IMR-90 (cell line): ENCODE data around the gene TOX3. TPM values are rescaled to one million over a fixed set of nuclear protein-coding genes. Genes with fewer than 3 reads are reported as not detected.

Source experiments
- ATAC-seq: fragments of 200-7000 bp; cut with Tn5 transposase; 2 replicates; pipeline ENCODE4 v1.9.1; 2020; ENCODE audit warnings: low read depth, mild to moderate bottlenecking, moderate library complexity
- BruUV-seq: library from RNA; stranded (reverse); fragments of 400-500 nt; replicated peaks from 2 replicates; lab custom pipeline; 2021; lab: Mats Ljungman, UMichigan
- CTCF ChIA-PET: fragments of 300-600 bp; formaldehyde crosslinking; extraction: SDS; loops from one replicate; lab custom pipeline; 2021; ENCODE audit warnings: antibody characterized with exemption; lab: Yijun Ruan, JAX
- POLR2A ChIA-PET: fragments of 300-600 bp; sonication (Branson Sonifier 250); formaldehyde crosslinking; loops from one replicate; lab custom pipeline; 2022; ENCODE audit warnings: antibody characterized with exemption; ENCODE audit not compliant: unreplicated experiment; lab: Charles Lee
- DNase-seq: peaks from one replicate; pipeline ENCODE4 v3.0.0; 2013
- H2AFZ ChIP-seq: replicated peaks from 2 replicates; pipeline ENCODE3; 2013; ENCODE audit warnings: low read length, mild to moderate bottlenecking; ENCODE audit not compliant: poor library complexity
- H2AK5ac ChIP-seq: 2 replicates; pipeline ENCODE4 v1.6.1; 2013; ENCODE audit warnings: low read depth, low read length, inconsistent platforms
- H2AK9ac ChIP-seq: replicated peaks from 2 replicates; pipeline ENCODE3; 2013; ENCODE audit warnings: mild to moderate bottlenecking, low read depth, low read length, moderate library complexity; ENCODE audit not compliant: poor library complexity
- H2BK120ac ChIP-seq: 2 replicates; pipeline ENCODE4 v1.6.1; 2013; ENCODE audit warnings: low read depth, low read length, inconsistent platforms
- H2BK15ac ChIP-seq: 3 replicates; pipeline ENCODE4 v1.6.1; 2013; ENCODE audit warnings: low read depth, low read length, inconsistent platforms
- H2BK20ac ChIP-seq: 2 replicates; pipeline ENCODE4 v1.6.1; 2013; ENCODE audit warnings: low read depth, mild to moderate bottlenecking, inconsistent platforms, low read length, moderate library complexity
- H2BK5ac ChIP-seq: 2 replicates; pipeline ENCODE4 v1.6.1; 2013; ENCODE audit warnings: mild to moderate bottlenecking, low read depth, low read length, inconsistent platforms; ENCODE audit not compliant: poor library complexity, severe bottlenecking
- H3K14ac ChIP-seq: replicated peaks from 2 replicates; pipeline ENCODE4 v1.6.1; 2013; ENCODE audit warnings: low read depth, low read length, inconsistent platforms
- H3K18ac ChIP-seq: 2 replicates; pipeline ENCODE4 v1.6.1; 2013; ENCODE audit warnings: low read depth, low read length, control low read depth
- H3K23ac ChIP-seq: 2 replicates; pipeline ENCODE4 v1.6.1; 2013; ENCODE audit warnings: low read depth, low read length, inconsistent platforms
- H3K27ac ChIP-seq: 2 replicates; pipeline ENCODE4 v1.5.1; 2013; ENCODE audit warnings: mild to moderate bottlenecking, control low read depth, low read length; ENCODE audit not compliant: insufficient read depth
- H3K27me3 ChIP-seq: 2 replicates; pipeline ENCODE4 v1.6.1; 2013; ENCODE audit warnings: low read length; ENCODE audit not compliant: control insufficient read depth, insufficient read depth
- H3K36me3 ChIP-seq: 2 replicates; pipeline ENCODE4 v1.6.1; 2013; ENCODE audit warnings: low read length, mixed read lengths; ENCODE audit not compliant: control insufficient read depth, insufficient read depth
- H3K4ac ChIP-seq: 2 replicates; pipeline ENCODE4 v1.6.1; 2013; ENCODE audit warnings: low read depth, low read length, inconsistent platforms
- H3K4me1 ChIP-seq: 2 replicates; pipeline ENCODE4 v1.6.1; 2013; ENCODE audit warnings: low read length, mixed read lengths; ENCODE audit not compliant: control insufficient read depth, insufficient read depth
- H3K4me2 ChIP-seq: 2 replicates; pipeline ENCODE4 v1.6.1; 2013; ENCODE audit warnings: low read depth, mild to moderate bottlenecking, control low read depth, low read length, moderate library complexity
- H3K4me3 ChIP-seq: 2 replicates; pipeline ENCODE4 v1.5.1; 2013; ENCODE audit warnings: low read depth, mild to moderate bottlenecking, control low read depth, low read length, moderate library complexity; ENCODE audit not compliant: insufficient read depth
- H3K56ac ChIP-seq: 2 replicates; pipeline ENCODE4 v1.6.1; 2013; ENCODE audit warnings: low read length, inconsistent platforms; ENCODE audit not compliant: insufficient read depth; ENCODE audit errors: extremely low read depth
- H3K79me1 ChIP-seq, 2 experiments: 2 replicates each; pipeline ENCODE4 v1.6.1; 2013; ENCODE audit warnings: low read length in 2 of 2, inconsistent platforms in 1 of 2, low read depth in 1 of 2
- H3K9ac ChIP-seq: 2 replicates; pipeline ENCODE4 v1.6.1; 2013; ENCODE audit warnings: low read depth, low read length, control low read depth
- H3K9me1 ChIP-seq: 2 replicates; pipeline ENCODE4 v1.6.1; 2013; ENCODE audit warnings: low read length, inconsistent platforms; ENCODE audit not compliant: insufficient read depth
- H3K9me3 ChIP-seq: 2 replicates; pipeline ENCODE4 v1.6.1; 2013; ENCODE audit warnings: low read length; ENCODE audit not compliant: control insufficient read depth, insufficient read depth
- H4K20me1 ChIP-seq: 2 replicates; pipeline ENCODE4 v1.6.1; 2013; ENCODE audit warnings: low read length, inconsistent platforms; ENCODE audit not compliant: insufficient read depth
- H4K5ac ChIP-seq: 2 replicates; pipeline ENCODE4 v1.6.1; 2013; ENCODE audit warnings: mild to moderate bottlenecking, low read depth, low read length, control low read depth
- H4K8ac ChIP-seq, 2 experiments: 2 replicates each; pipeline ENCODE4 v1.6.1; 2013; ENCODE audit warnings: low read depth in 2 of 2, low read length in 2 of 2, control low read depth in 1 of 2, inconsistent platforms in 1 of 2
- H4K91ac ChIP-seq: 2 replicates; pipeline ENCODE4 v1.6.1; 2013; ENCODE audit warnings: low read depth, low read length, inconsistent platforms; ENCODE audit not compliant: insufficient read depth
- BHLHE40 ChIP-seq: fragments of 150-350 bp; IDR thresholded peaks from 2 replicates; pipeline ENCODE4 v1.6.1; 2016; ENCODE audit warnings: mild to moderate bottlenecking, low read depth, low read length
- CEBPB ChIP-seq: IDR thresholded peaks from 2 replicates; pipeline ENCODE4 v1.6.1; 2012; ENCODE audit warnings: low read depth, low read length, improper control_type of control experiment
- CHD1 ChIP-seq: IDR thresholded peaks from 2 replicates; pipeline ENCODE4 v1.6.1; 2012; ENCODE audit warnings: low read depth, low read length, improper control_type of control experiment
- MAFK ChIP-seq: IDR thresholded peaks from 2 replicates; pipeline ENCODE4 v1.6.1; 2012; ENCODE audit warnings: low read depth, low read length, improper control_type of control experiment
- MXI1 ChIP-seq: IDR thresholded peaks from 2 replicates; pipeline ENCODE4 v1.6.1; 2012; ENCODE audit warnings: low read depth, mild to moderate bottlenecking, low read length, moderate library complexity, borderline replicate concordance
- NFE2L2 ChIP-seq: fragments of 150-350 bp; IDR thresholded peaks from 2 replicates; pipeline ENCODE4 v1.6.1; 2016; ENCODE audit warnings: low read depth, mild to moderate bottlenecking, low read length
- POLR2A ChIP-seq: IDR thresholded peaks from 2 replicates; pipeline ENCODE4 v1.6.1; 2012; ENCODE audit warnings: mild to moderate bottlenecking, low read depth, low read length
- RCOR1 ChIP-seq: IDR thresholded peaks from 2 replicates; pipeline ENCODE4 v1.6.1; 2012; ENCODE audit warnings: mild to moderate bottlenecking, low read length, improper control_type of control experiment; ENCODE audit not compliant: insufficient replicate concordance
- RFX5 ChIP-seq: IDR thresholded peaks from 2 replicates; pipeline ENCODE4 v1.8.0; 2012; ENCODE audit warnings: low read depth, mild to moderate bottlenecking, low read length, moderate library complexity
- WGBS, 2 experiments: methylation state at CpG; one replicate each; pipeline versions ENCODE4 v1.1.5 to v1.1.7; 2013; ENCODE audit warnings: missing lambda C conversion rate in 2 of 2; ENCODE audit not compliant: insufficient read length in 1 of 2; ENCODE audit errors: extremely low coverage in 2 of 2; 5-methylcytosine and 5-hydroxymethylcytosine counted together
- dilution Hi-C: fragments of 300-500 bp; cut with HindIII; formaldehyde crosslinking; loops from one replicate; pipeline ENCODE4 v1.14.3; 2018; ENCODE audit warnings: low sequenced_read_pairs; ENCODE audit not compliant: unreplicated experiment
- in situ Hi-C: fragments of 300-500 bp; cut with MboI; formaldehyde crosslinking; loops from 3 replicates; pipeline ENCODE4 v1.14.3; 2019; ENCODE audit warnings: low sequenced_read_pairs, inconsistent platforms, mixed read lengths
- intact Hi-C: fragments of 100-400 bp; cut with micrococcal nuclease; formaldehyde crosslinking; loops from 2 replicates; pipeline ENCODE4 v1.10.0; 2022
- polyA plus RNA-seq, 3 experiments: library from polyadenylated mRNA; depleted of rRNA; stranded (reverse); fragments of >200 nt; gene quantifications; 2 replicates each; pipeline ENCODE4 v1.2.3, GENCODE V29; 2012; ENCODE audit warnings: low replicate concordance in 1 of 3
- total RNA-seq: library from RNA; depleted of rRNA; stranded (reverse); fragments of >200 nt; gene quantifications from 2 replicates; pipeline ENCODE4 v1.2.3, GENCODE V29; 2012
- TF ChIP-seq, protein P1 (sequence below): fragments of 150-350 bp; IDR thresholded peaks from 2 replicates; pipeline ENCODE4 v1.6.1; 2016; ENCODE audit warnings: low read depth, mild to moderate bottlenecking, low read length, moderate library complexity, borderline replicate concordance
- TF ChIP-seq, protein P2 (sequence below): fragments of 150-350 bp; IDR thresholded peaks from 2 replicates; pipeline ENCODE4 v1.6.1; 2017; ENCODE audit warnings: mild to moderate bottlenecking, antibody characterized with exemption, low read length, low read depth
- TF ChIP-seq, protein P3 (sequence below): conservative IDR thresholded peaks from 2 replicates; pipeline ENCODE4 v1.5.1; 2012; ENCODE audit warnings: mild to moderate bottlenecking, low read depth, low read length, improper control_type of control experiment

TOX3 gene
- total and polyA plus RNA-seq, 2 of the 4 experiments (the other 2 are of a cell fraction), result not detected

DNA sequence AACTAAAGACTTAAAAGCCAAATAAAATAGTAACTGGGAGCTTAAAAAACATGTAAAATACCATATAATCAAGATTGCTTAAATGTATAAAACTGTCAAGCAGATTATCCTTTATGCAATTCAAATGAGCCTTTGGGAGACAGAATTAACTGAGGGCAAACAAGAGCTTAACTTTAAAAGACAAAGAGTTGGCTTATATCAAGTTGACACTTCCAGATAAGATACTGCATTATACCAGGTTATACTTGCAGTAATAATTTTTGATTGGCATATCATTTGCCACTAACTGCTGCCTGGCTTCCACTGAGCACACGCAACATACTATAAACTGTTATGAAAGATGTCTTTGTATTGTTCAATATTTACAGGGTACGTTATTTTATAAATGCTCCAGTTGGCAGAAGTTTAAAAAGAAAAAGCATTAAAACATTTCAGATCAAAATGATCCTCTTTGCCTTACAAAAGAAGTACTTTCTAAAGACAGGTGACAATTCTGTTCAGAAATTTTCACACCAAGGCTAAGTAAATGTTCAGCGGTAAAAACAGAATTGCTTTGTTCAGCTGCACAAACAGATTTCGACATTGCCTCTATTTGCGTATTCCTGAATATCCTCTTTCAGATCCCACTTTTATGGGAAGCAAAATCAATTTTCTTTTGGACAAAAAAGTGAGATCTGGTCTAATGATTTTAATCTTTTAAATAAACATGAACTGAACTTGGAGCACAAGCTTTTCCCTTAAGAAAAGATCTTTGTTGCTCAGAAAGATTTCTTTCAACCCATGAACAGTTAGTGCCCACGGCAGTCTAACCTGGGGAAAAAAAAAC, 50.7 kb downstream of the TOX3 start:
- no peak overlapping the region for H2AFZ ChIP-seq
- no peaks in the 10 kb centered on the region for H3K4me1 ChIP-seq
- H4K5ac ChIP-seq, result no peak overlapping the region
- no peak overlapping the region for H3K14ac ChIP-seq
- no peaks in the 10 kb centered on the region for H3K79me1 ChIP-seq
- H2BK20ac ChIP-seq, result no peak overlapping the region
- no peak overlapping the region for H3K56ac ChIP-seq
- peaks cover 2% of the 10 kb centered on the region; the same call in 1 of the 2 replicates for H3K9me3 ChIP-seq
- no peak overlapping the region for H3K4me3 ChIP-seq
- H2BK120ac ChIP-seq, result no peak overlapping the region
- H2BK15ac ChIP-seq, result no peak overlapping the region
- H3K23ac ChIP-seq, result no peak overlapping the region
- H2BK5ac ChIP-seq, result no peak overlapping the region
- ChIA-PET CTCF (no interaction called here), POLR2A (interaction anchor here (0.6 kb wide), 1 partner anchor 80 kb away, joined by 3 read pairs; no protein-coding TSS in a partner anchor)
- H4K8ac ChIP-seq, result no peak overlapping the region
- no CpG with 5 or more reads among the region's 6 CpGs for WGBS, 2 experiments
- no peak overlapping the region for H3K9ac ChIP-seq
- no peak for TF ChIP-seq CHD1
- no peak for TF ChIP-seq RCOR1
- TF ChIP-seq CEBPB, result no peak
- TF ChIP-seq, protein P1, sequence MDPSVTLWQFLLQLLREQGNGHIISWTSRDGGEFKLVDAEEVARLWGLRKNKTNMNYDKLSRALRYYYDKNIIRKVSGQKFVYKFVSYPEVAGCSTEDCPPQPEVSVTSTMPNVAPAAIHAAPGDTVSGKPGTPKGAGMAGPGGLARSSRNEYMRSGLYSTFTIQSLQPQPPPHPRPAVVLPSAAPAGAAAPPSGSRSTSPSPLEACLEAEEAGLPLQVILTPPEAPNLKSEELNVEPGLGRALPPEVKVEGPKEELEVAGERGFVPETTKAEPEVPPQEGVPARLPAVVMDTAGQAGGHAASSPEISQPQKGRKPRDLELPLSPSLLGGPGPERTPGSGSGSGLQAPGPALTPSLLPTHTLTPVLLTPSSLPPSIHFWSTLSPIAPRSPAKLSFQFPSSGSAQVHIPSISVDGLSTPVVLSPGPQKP, result no peak
- TF ChIP-seq NFE2L2, result no peak
- TF ChIP-seq BHLHE40, result no peak
- TF ChIP-seq, protein P2, sequence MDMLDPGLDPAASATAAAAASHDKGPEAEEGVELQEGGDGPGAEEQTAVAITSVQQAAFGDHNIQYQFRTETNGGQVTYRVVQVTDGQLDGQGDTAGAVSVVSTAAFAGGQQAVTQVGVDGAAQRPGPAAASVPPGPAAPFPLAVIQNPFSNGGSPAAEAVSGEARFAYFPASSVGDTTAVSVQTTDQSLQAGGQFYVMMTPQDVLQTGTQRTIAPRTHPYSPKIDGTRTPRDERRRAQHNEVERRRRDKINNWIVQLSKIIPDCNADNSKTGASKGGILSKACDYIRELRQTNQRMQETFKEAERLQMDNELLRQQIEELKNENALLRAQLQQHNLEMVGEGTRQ, result no peak
- no peak for TF ChIP-seq POLR2A
- no peak for TF ChIP-seq RFX5
- TF ChIP-seq, protein P3, sequence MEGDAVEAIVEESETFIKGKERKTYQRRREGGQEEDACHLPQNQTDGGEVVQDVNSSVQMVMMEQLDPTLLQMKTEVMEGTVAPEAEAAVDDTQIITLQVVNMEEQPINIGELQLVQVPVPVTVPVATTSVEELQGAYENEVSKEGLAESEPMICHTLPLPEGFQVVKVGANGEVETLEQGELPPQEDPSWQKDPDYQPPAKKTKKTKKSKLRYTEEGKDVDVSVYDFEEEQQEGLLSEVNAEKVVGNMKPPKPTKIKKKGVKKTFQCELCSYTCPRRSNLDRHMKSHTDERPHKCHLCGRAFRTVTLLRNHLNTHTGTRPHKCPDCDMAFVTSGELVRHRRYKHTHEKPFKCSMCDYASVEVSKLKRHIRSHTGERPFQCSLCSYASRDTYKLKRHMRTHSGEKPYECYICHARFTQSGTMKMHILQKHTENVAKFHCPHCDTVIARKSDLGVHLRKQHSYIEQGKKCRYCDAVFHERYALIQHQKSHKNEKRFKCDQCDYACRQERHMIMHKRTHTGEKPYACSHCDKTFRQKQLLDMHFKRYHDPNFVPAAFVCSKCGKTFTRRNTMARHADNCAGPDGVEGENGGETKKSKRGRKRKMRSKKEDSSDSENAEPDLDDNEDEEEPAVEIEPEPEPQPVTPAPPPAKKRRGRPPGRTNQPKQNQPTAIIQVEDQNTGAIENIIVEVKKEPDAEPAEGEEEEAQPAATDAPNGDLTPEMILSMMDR, result no peak
- no peak for TF ChIP-seq MAFK
- no peak for TF ChIP-seq MXI1
- dilution Hi-C loops (no loop called here), intact Hi-C loops (no loop called here), in situ Hi-C loops (no loop called here)
- H2AK9ac ChIP-seq, result no peak overlapping the region
- DNase-seq (no peak), ATAC-seq (no peak)
- no TSS peak for BruUV-seq
- no peak overlapping the region for H3K27ac ChIP-seq
- no peak overlapping the region for H3K18ac ChIP-seq
- H3K36me3 ChIP-seq, result no peaks in the 10 kb centered on the region
- no peak overlapping the region for H3K4ac ChIP-seq
- no peaks in the 10 kb centered on the region for H3K9me1 ChIP-seq
- H4K20me1 ChIP-seq, result no peaks in the 10 kb centered on the region
- no peak overlapping the region for H4K91ac ChIP-seq
- no peaks in the 10 kb centered on the region for H3K27me3 ChIP-seq
- no peak overlapping the region for H3K4me2 ChIP-seq
- no peak overlapping the region for H2AK5ac ChIP-seq
